Nucleus accumbens (tissue), 56 donors: ENCODE measurements around the gene IRAK1.

Experiments used
- DNase-seq, 56 donors: peaks; one replicate each; lab custom pipeline; 2025; lab: John Stamatoyannopoulos, UW

Gene IRAK1

GRCh38 chrX:153973127-153974002 lies 46.3 kb downstream of the IRAK1 start:
- no peak for DNase-seq

GRCh38 chrX:153972368-153973126 lies 47.2 kb downstream of the IRAK1 start, which contains the start of gene TMEM187:
Gene TMEM187, plus strand, starts transcription at chrX:153972754. Its CDS starts 9,309 bp downstream, at chrX:153982063.
- peak in 54 of 56 donors; percentile 25 to 92 (median 74) for DNase-seq

- DNase-seq = peak in 54 of 56 donors; percentile 58 to 93 (median 85)
Measured at GRCh38 chrX:153971450-153972367, 48.0 kb downstream of the IRAK1 start, which contains the start of gene HCFC1. Gene HCFC1, minus strand, starts transcription at chrX:153971818. Its CDS starts 978 bp downstream, at chrX:153970840.

- peak in 55 of 56 donors; percentile 8 to 93 (median 81) for DNase-seq
Measured at GRCh38 chrX:153971124-153971449, 48.6 kb downstream of the IRAK1 start.

- DNase-seq = peak in 39 of 56 donors; percentile 14 to 86 (median 62)
Measured at GRCh38 chrX:153970357-153971123, 49.2 kb downstream of the IRAK1 start.

- peak in 38 of 56 donors; percentile 14 to 77 (median 54) for DNase-seq
Measured at GRCh38 chrX:153969904-153970356, 49.8 kb downstream of the IRAK1 start.

- DNase-seq = peak in 4 of 56 donors; percentile 30 to 50 (median 37)
Measured at GRCh38 chrX:153969125-153969903, 50.4 kb downstream of the IRAK1 start.

GRCh38 chrX:153968754-153969124 lies 51.0 kb downstream of the IRAK1 start:
- peak in 19 of 56 donors; percentile 9 to 44 (median 25) for DNase-seq

- no peak for DNase-seq
Measured at GRCh38 chrX:153968255-153968654, 51.4 kb downstream of the IRAK1 start.

GRCh38 chrX:153967536-153968224 lies 52.0 kb downstream of the IRAK1 start:
- no peak for DNase-seq

GRCh38 chrX:153966841-153967535 lies 52.7 kb downstream of the IRAK1 start:
- peak in 14 of 56 donors; percentile 8 to 55 (median 31) for DNase-seq

GRCh38 chrX:153966283-153966688 lies 53.4 kb downstream of the IRAK1 start:
- peak in 11 of 56 donors; percentile 11 to 35 (median 18) for DNase-seq

GRCh38 chrX:153965406-153965805 lies 54.3 kb downstream of the IRAK1 start:
- no peak for DNase-seq

GRCh38 chrX:153964105-153964504 lies 55.6 kb downstream of the IRAK1 start:
- DNase-seq = no peak

- peak in 5 of 56 donors; percentile 5 to 41 (median 10) for DNase-seq
Measured at GRCh38 chrX:153963546-153963945, 56.2 kb downstream of the IRAK1 start.

GRCh38 chrX:153961292-153961691 lies 58.4 kb downstream of the IRAK1 start:
- DNase-seq = no peak

GRCh38 chrX:153960786-153961185 lies 58.9 kb downstream of the IRAK1 start:
- DNase-seq = no peak
